Measurements from ENCODE around the gene ZNHIT3.

GRCh38 chr17:36481829-36482228 is 4.7 kb upstream of the ZNHIT3 start:
- TF ChIP-seq CTCF (IDR thresholded peaks at IDR 0.05), result no peak
- no peak for TF ChIP-seq POLR2A (IDR thresholded peaks at IDR 0.05)
